Measurements from ENCODE around the gene APLP2. TPM values are rescaled to one million over a fixed set of nuclear protein-coding genes. Genes with fewer than 3 reads are reported as not detected.

The APLP2 gene
- total and polyA plus RNA-seq, 2 of the 13 experiments (the other 11 are each of a cell fraction or from before 2014, with no cell fraction given): 315 to 594 TPM

- Histone ChIP-seq H3K36me3 (replicated peaks in 1 of 2; ENCODE audit: control insufficient read depth in 1 of 2, insufficient read depth in 2 of 2, low read length in 2 of 2) (no peaks in the 10 kb centered on the region; a peak in 2 of 5 replicates), H3K79me2 (ENCODE audit: insufficient read depth, low read length) (peaks cover 96% of the 10 kb centered on the region), H2AFZ (ENCODE audit: low read length) (no peak overlapping the region), H3K9me3 (ENCODE audit: low read length) (no peaks in the 10 kb centered on the region), H3K9ac (ENCODE audit: insufficient read depth, low read depth, low read length) (no peak overlapping the region), H3K27ac (ENCODE audit: extremely low read length, insufficient read depth, low read length) (no peak overlapping the region), H3K27me3 (ENCODE audit: control insufficient read depth in 1 of 2, insufficient read depth in 2 of 2, low read length in 2 of 2) (no peaks in the 10 kb centered on the region), H3K4me2 (ENCODE audit: low read depth, low read length) (no peak overlapping the region; the same call in 1 of the 2 replicates), H4K20me1 (ENCODE audit: insufficient read depth, low read length) (peaks cover 25% of the 10 kb centered on the region), H3K4me1 (ENCODE audit: insufficient read depth, low read length) (peaks cover 76% of the 10 kb centered on the region), H3K4me3 (replicated peaks in 1 of 3; ENCODE audit: insufficient read depth in 1 of 3, low read depth in 2 of 3, low read length in 3 of 3) (no peak overlapping the region)
- TF ChIP-seq ZNF124 (CRISPR knock-in tag; IDR thresholded peaks at IDR 0.05) (no peak), KDM6A (CRISPR knock-in tag; IDR thresholded peaks at IDR 0.05; ENCODE audit: low read depth) (no peak), PRMT3 (CRISPR knock-in tag; IDR thresholded peaks at IDR 0.05; ENCODE audit: borderline replicate concordance, low read depth) (no peak), GTF2F1 (IDR thresholded peaks at IDR 0.05; ENCODE audit: low read length) (no peak), KLF11 (CRISPR knock-in tag; IDR thresholded peaks at IDR 0.05) (no peak), FOXA1 (IDR thresholded peaks at IDR 0.05) (no peak), FOXA1 (CRISPR knock-in tag; IDR thresholded peaks at IDR 0.05) (no peak), CERS6 (CRISPR knock-in tag; IDR thresholded peaks at IDR 0.05) (no peak), TBX3 (IDR thresholded peaks at IDR 0.05; ENCODE audit: borderline replicate concordance) (no peak), DRAP1 (CRISPR knock-in tag; IDR thresholded peaks at IDR 0.05) (no peak), TFDP2 (CRISPR knock-in tag; IDR thresholded peaks at IDR 0.05) (no peak), REL (CRISPR knock-in tag; conservative IDR thresholded peaks at IDR 0.05) (no peak), ATAD3A (CRISPR knock-in tag; IDR thresholded peaks at IDR 0.05) (no peak), ZNF468 (CRISPR knock-in tag; IDR thresholded peaks at IDR 0.05) (no peak), HIC2 (CRISPR knock-in tag; IDR thresholded peaks at IDR 0.05; ENCODE audit: low read depth) (no peak), NR2C2 (CRISPR knock-in tag; IDR thresholded peaks at IDR 0.05; ENCODE audit: borderline replicate concordance) (no peak)
- in situ Hi-C loops (cut with HindIII; ENCODE audit: extremely low pct_ligation_motif_present, low pct_unique_long_range_greater_than_20kb) (no loop called here), intact Hi-C loops (cut with micrococcal nuclease; ENCODE audit: unreplicated experiment) (no loop called here)
- WGBS (ENCODE audit: low lambda C conversion rate): 72% methylated on average over 4 of the region's 4 CpGs
- FAIRE-seq (no peak), DNase-seq (ENCODE audit: low spot score) (no peak), ATAC-seq (no peak; the same call in 2 of the 3 replicates)
- BruUV-seq (replicated peaks): no TSS peak
- CTCF ChIA-PET (ENCODE audit: low intra/inter-chr PET ratio, low total read pairs): no interaction called here
- POLR2A ChIA-PET: interaction anchor here (0.8 to 1.4 kb wide), 3 partner anchors 12 to 76 kb away, joined by 3 read pairs; partner anchors contain the start of gene PRDM10
Observed at GRCh38 chr11:130076778-130077481, 7.2 kb downstream of the APLP2 start.

Data from HepG2 (cell line).